Gastrocnemius medialis (tissue), 4 donors: ENCODE measurements around the gene RAB3GAP1. TPM values are rescaled to one million over a fixed set of nuclear protein-coding genes. Genes with fewer than 3 reads are reported as not detected.

Source experiments
- ATAC-seq, 2 donors: fragments of 150-250 bp; one replicate each; pipeline ENCODE4 v1.9.1; 2016
- DNase-seq, 2 donors: peaks; one replicate each; pipeline ENCODE4 v3.0.0-alpha.2; 2019
- H3K27ac ChIP-seq, 4 donors: fragments of 200-600 bp; sonication (generic); 1 replicate in 1 of 4; 2 replicates in 3 of 4; pipeline ENCODE4 v1.5.1; 2016 to 2018; ENCODE audit warnings: mild to moderate bottlenecking in 2 of 4, moderate library complexity in 1 of 4
- H3K27me3 ChIP-seq, 3 donors: fragments of 200-600 bp; sonication (generic) in 2 of 3; 1 replicate in 1 of 3; 2 replicates in 2 of 3; pipeline versions ENCODE4 v1.5.1 to v1.6.0; 2016 to 2019; ENCODE audit warnings: mild to moderate bottlenecking in 1 of 3, moderate library complexity in 1 of 3
- H3K36me3 ChIP-seq, 2 donors: fragments of 200-600 bp; sonication (generic) in 1 of 2; one replicate each; pipeline ENCODE4 v1.5.1; 2017 to 2018
- H3K4me1 ChIP-seq, 2 donors: fragments of 200-600 bp; sonication (generic) in 1 of 2; one replicate each; pipeline ENCODE4 v1.5.1; 2016 to 2017; ENCODE audit warnings: mild to moderate bottlenecking in 2 of 2
- H3K4me3 ChIP-seq, 4 donors: fragments of 200-600 bp; sonication (generic) in 3 of 4; 1 replicate in 1 of 4; 2 replicates in 3 of 4; pipeline ENCODE4 v1.5.1; 2016 to 2019; ENCODE audit warnings: mild to moderate bottlenecking in 2 of 4
- H3K9me3 ChIP-seq, 3 donors: fragments of 200-600 bp; sonication (generic) in 2 of 3; 1 replicate in 1 of 3; 2 replicates in 2 of 3; pipeline ENCODE4 v1.5.1; 2016 to 2019
- CTCF ChIP-seq, 5 experiments: fragments of 450-650 bp in 3 of 5; fragments of 200-600 bp in 2 of 5; sonication (generic) in 2 of 5; IDR thresholded peaks in 4 of 5; conservative IDR thresholded peaks in 1 of 5; 1 replicate in 4 of 5; 2 replicates in 1 of 5; pipeline ENCODE4 v1.5.1; 2016 to 2019; ENCODE audit warnings: antibody characterized with exemption in 5 of 5, mild to moderate bottlenecking in 3 of 5, moderate library complexity in 3 of 5
- POLR2A ChIP-seq, 2 donors: fragments of 450-650 bp; IDR thresholded peaks; one replicate each; pipeline ENCODE4 v1.6.1; 2017; ENCODE audit warnings: antibody characterized with exemption in 2 of 2, mild to moderate bottlenecking in 2 of 2, moderate library complexity in 2 of 2
- in situ Hi-C, 4 donors: fragments of 200-750 bp; cut with MboI; loops; one replicate each; pipeline versions ENCODE4 v1.15.0 to v1.8.0; 2017; ENCODE audit warnings: low sequenced_read_pairs in 4 of 4
- intact Hi-C: fragments of 100-400 bp; cut with DNase I; formaldehyde crosslinking; loops from one replicate; pipeline ENCODE4 v1.15.1; 2023; ENCODE audit warnings: low total_unique reads
- total RNA-seq, 4 donors: library from RNA; depleted of rRNA; stranded (reverse); fragments of >200 nt; gene quantifications; one replicate each; pipeline versions ENCODE4 v1.1.0 to v1.2.3, GENCODE V29; 2016

The RAB3GAP1 gene
- total RNA-seq, 4 donors from 2014 or later: 44.3 to 51.7 (median 46.5) TPM

GRCh38 chr2:135218426-135218825 is 166.3 kb downstream of the RAB3GAP1 start:
- in situ Hi-C loops (no loop called here), intact Hi-C loops (no loop called here)
- H3K36me3 ChIP-seq: no peaks in the 10 kb centered on the region
- no peak overlapping the region for H3K4me3 ChIP-seq
- H3K4me1 ChIP-seq: no peaks in the 10 kb centered on the region
- no peaks in the 10 kb centered on the region for H3K9me3 ChIP-seq
- no peaks in the 10 kb centered on the region for H3K27me3 ChIP-seq
- DNase-seq (no peak), ATAC-seq (no peak)
- TF ChIP-seq POLR2A (IDR thresholded peaks at IDR 0.05): no peak
- no peak for TF ChIP-seq CTCF (IDR thresholded peaks at IDR 0.05 in 4 of 5, conservative IDR thresholded peaks at IDR 0.05 in 1 of 5)
- H3K27ac ChIP-seq: no peak overlapping the region

GRCh38 chr2:135219226-135219625 is 167.1 kb downstream of the RAB3GAP1 start:
- no peaks in the 10 kb centered on the region for H3K27me3 ChIP-seq
- H3K27ac ChIP-seq: no peak overlapping the region
- no peak overlapping the region for H3K4me3 ChIP-seq
- H3K36me3 ChIP-seq: no peaks in the 10 kb centered on the region
- no peak for TF ChIP-seq CTCF (IDR thresholded peaks at IDR 0.05 in 4 of 5, conservative IDR thresholded peaks at IDR 0.05 in 1 of 5)
- no peak for TF ChIP-seq POLR2A (IDR thresholded peaks at IDR 0.05)
- no peak for DNase-seq
- intact Hi-C loops (no loop called here), in situ Hi-C loops (no loop called here)
- no peaks in the 10 kb centered on the region for H3K4me1 ChIP-seq
- ATAC-seq: no peak
- no peaks in the 10 kb centered on the region for H3K9me3 ChIP-seq

Other genes with a start within 250 kb of the RAB3GAP1 start
- gene ACMSD, start 213.7 kb upstream of the RAB3GAP1 start, total RNA-seq: under 1 TPM in 1 of 4 donors, not detected in 3; 0.29 TPM
- gene CCNT2, start 133.5 kb upstream of the RAB3GAP1 start, total RNA-seq: 10 to 100 TPM; 11.6 to 28.4 (median 18.6) TPM
- not detected for gene MAP3K19, start 4.8 kb upstream of the RAB3GAP1 start, total RNA-seq